ENCODE data around the gene IRS2. TPM values are rescaled to one million over a fixed set of nuclear protein-coding genes. Genes with fewer than 3 reads are reported as not detected.

The IRS2 gene
- total RNA-seq, 4 donors from 2014 or later = 52.6 to 114 (median 56.1) TPM

DNA sequence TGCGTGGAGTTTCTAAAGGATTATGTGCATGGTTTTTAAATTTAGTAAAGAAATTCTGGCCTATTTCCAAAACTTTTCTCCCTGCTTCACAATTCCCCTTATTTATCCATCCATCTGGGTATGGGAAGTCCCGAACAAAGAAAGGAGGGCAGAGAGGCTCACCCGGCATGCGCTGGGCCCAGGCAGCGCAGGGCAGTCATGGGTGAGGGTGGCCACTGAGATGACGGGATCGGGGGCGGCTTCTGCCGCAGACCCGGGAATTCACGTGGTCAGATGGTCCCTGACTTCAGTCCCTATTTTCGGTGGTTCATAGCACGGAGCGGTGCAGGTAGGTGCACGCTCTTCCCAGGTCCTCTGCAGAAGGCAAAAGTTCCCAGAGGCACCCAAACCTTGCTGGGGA lies 14.5 kb downstream of the IRS2 start:
- DNase-seq (ENCODE audit: low spot score in 2 of 2) = no peak
- no peak overlapping the region for H3K4me3 ChIP-seq (ENCODE audit: low read depth, poor library complexity, severe bottlenecking)
- intact Hi-C loops (cut with DNase I; ENCODE audit: low total_unique reads) = no loop called here
- TF ChIP-seq POLR2A (IDR thresholded peaks at IDR 0.05) (no peak), CTCF (IDR thresholded peaks at IDR 0.05) (no peak)
- 86 to 95% methylated on average over 15 of the region's 15 CpGs for WGBS, 2 donors

DNA sequence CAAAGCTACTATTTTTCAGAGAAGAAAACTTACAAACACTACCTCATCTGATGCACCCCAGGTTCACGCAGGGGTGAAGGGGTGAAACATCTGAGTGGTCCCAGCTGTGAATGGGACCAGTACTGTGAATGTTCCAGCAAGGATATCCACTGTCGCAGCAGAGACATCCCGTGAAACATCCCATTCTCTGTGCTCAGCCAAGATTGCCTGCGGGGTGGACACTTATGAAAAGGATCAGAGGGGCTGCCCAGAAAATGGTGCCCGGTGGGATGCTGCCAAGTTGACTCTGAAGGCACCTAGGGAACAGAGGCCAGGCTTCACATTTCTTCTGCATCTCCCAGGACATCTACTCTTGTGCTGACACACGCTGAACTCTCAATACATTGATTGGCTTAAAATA lies 15.9 kb downstream of the IRS2 start:
- DNase-seq (ENCODE audit: low spot score in 2 of 2) = no peak
- 90 to 92% methylated on average over 6 of the region's 6 CpGs for WGBS, 2 donors
- no peak overlapping the region for H3K4me3 ChIP-seq (ENCODE audit: low read depth, poor library complexity, severe bottlenecking)
- TF ChIP-seq CTCF (IDR thresholded peaks at IDR 0.05) = no peak
- no peak for TF ChIP-seq POLR2A (IDR thresholded peaks at IDR 0.05)
- intact Hi-C loops (cut with DNase I; ENCODE audit: low total_unique reads) = no loop called here

DNA sequence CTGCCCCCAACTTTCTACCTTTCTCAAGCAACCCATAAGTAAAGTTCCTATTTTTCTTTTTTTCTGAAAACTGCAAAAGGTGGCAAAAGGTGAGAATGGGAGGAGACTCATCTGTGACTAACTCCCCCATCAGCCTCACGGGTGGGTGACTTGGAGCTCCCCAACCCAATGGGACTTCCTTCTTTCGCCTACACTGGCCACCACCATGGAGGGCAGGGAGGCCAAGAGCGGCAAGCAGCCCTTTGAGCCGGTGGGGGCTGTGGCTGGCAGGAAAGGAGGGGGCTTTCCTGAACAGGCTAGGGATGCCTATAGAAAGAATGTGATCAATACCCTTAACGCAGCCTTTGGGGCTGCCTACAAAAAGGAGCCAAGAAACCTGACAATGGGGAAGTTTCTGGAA lies 16.5 kb downstream of the IRS2 start:
- DNase-seq (ENCODE audit: low spot score in 2 of 2) = no peak
- WGBS, 2 donors = 88 to 97% methylated on average over 5 of the region's 5 CpGs
- TF ChIP-seq CTCF (IDR thresholded peaks at IDR 0.05) (no peak), POLR2A (IDR thresholded peaks at IDR 0.05) (no peak)
- no peak overlapping the region for H3K4me3 ChIP-seq (ENCODE audit: low read depth, poor library complexity, severe bottlenecking)
- intact Hi-C loops (cut with DNase I; ENCODE audit: low total_unique reads) = no loop called here

GRCh38 chr13:109769275-109769674 lies 17.1 kb downstream of the IRS2 start:
- TF ChIP-seq POLR2A (IDR thresholded peaks at IDR 0.05) = no peak
- TF ChIP-seq CTCF (IDR thresholded peaks at IDR 0.05) = no peak
- no peak overlapping the region for H3K4me3 ChIP-seq (ENCODE audit: low read depth, poor library complexity, severe bottlenecking)
- no peak for DNase-seq (ENCODE audit: low spot score in 2 of 2)
- 78 to 92% methylated on average over 4 of the region's 4 CpGs for WGBS, 2 donors
- intact Hi-C loops (cut with DNase I; ENCODE audit: low total_unique reads) = no loop called here

- intact Hi-C loops (cut with DNase I; ENCODE audit: low total_unique reads) = no loop called here
- TF ChIP-seq CTCF (IDR thresholded peaks at IDR 0.05) = no peak
- no peak for TF ChIP-seq POLR2A (IDR thresholded peaks at IDR 0.05)
- DNase-seq (ENCODE audit: low spot score in 2 of 2) = no peak
- WGBS, 2 donors = 92 to 94% methylated on average over 10 of the region's 10 CpGs
- H3K4me3 ChIP-seq (ENCODE audit: low read depth, poor library complexity, severe bottlenecking) = no peak overlapping the region
Observed at GRCh38 chr13:109768616-109769015, 17.8 kb downstream of the IRS2 start.

DNA sequence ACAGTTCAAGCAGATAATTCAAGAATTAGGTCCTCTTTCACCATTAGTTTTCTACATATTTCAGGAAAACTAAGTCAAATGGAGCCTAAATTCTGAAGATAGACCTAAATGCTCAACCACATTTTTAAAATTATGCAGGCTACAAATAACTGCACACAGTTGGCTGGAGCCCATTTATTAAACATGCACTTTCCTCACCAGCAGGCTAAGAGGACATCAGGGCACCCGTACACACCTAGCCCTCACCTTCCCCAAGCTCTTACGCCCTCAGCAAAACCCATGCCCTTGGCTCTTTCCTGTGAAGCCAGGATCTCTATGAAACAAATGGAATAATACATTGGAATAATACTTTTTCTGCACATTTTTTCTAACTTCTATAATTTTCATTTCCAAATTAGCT lies 18.2 kb downstream of the IRS2 start:
- no peak for TF ChIP-seq CTCF (IDR thresholded peaks at IDR 0.05)
- TF ChIP-seq POLR2A (IDR thresholded peaks at IDR 0.05) = no peak
- WGBS, 2 donors = 97 to 98% methylated on average over 2 of the region's 2 CpGs
- DNase-seq (ENCODE audit: low spot score in 2 of 2) = no peak
- no peak overlapping the region for H3K4me3 ChIP-seq (ENCODE audit: low read depth, poor library complexity, severe bottlenecking)
- intact Hi-C loops (cut with DNase I; ENCODE audit: low total_unique reads) = no loop called here
